Ishikawa (cell line): ENCODE data around the gene FBXL22.

Source experiments
- CEBPB ChIP-seq: IDR thresholded peaks from 2 replicates; pipeline ENCODE4 v1.6.1; 2012
- CREB1 ChIP-seq: IDR thresholded peaks from 2 replicates; pipeline ENCODE4 v1.6.1; 2012; ENCODE audit warnings: low read depth
- EGR1 ChIP-seq: IDR thresholded peaks from 2 replicates; pipeline ENCODE4 v1.6.1; 2012
- EP300 ChIP-seq: IDR thresholded peaks from 2 replicates; pipeline ENCODE4 v1.6.1; 2012; ENCODE audit warnings: borderline replicate concordance
- FOXM1 ChIP-seq: IDR thresholded peaks from 2 replicates; pipeline ENCODE4 v1.6.1; 2012; ENCODE audit warnings: low read depth, borderline replicate concordance
- NFIC ChIP-seq: IDR thresholded peaks from 2 replicates; pipeline ENCODE4 v1.6.1; 2012
- RAD21 ChIP-seq: IDR thresholded peaks from 2 replicates; pipeline ENCODE4 v1.6.1; 2012; ENCODE audit warnings: low read depth
- TAF1 ChIP-seq: IDR thresholded peaks from 2 replicates; pipeline ENCODE4 v1.6.1; 2012; ENCODE audit warnings: low read depth, mild to moderate bottlenecking
- TCF12 ChIP-seq: IDR thresholded peaks from 2 replicates; pipeline ENCODE4 v1.6.1; 2012; ENCODE audit warnings: low read depth
- TEAD4 ChIP-seq: IDR thresholded peaks from 2 replicates; pipeline ENCODE4 v1.6.1; 2012
- YY1 ChIP-seq: IDR thresholded peaks from 2 replicates; pipeline ENCODE4 v1.6.1; 2012; ENCODE audit warnings: low read depth
- ZBTB7A ChIP-seq: IDR thresholded peaks from 2 replicates; pipeline ENCODE4 v1.6.1; 2012; ENCODE audit warnings: low read depth
- TF ChIP-seq, protein P1 (sequence below): IDR thresholded peaks from 2 replicates; pipeline ENCODE4 v1.6.1; 2012
- TF ChIP-seq, protein P2 (sequence below): IDR thresholded peaks from 2 replicates; pipeline ENCODE4 v1.6.1; 2012
- TF ChIP-seq, protein P3 (sequence below): IDR thresholded peaks from 2 replicates; pipeline ENCODE4 v1.6.1; 2012; ENCODE audit warnings: low read depth, mild to moderate bottlenecking

Gene FBXL22

DNA sequence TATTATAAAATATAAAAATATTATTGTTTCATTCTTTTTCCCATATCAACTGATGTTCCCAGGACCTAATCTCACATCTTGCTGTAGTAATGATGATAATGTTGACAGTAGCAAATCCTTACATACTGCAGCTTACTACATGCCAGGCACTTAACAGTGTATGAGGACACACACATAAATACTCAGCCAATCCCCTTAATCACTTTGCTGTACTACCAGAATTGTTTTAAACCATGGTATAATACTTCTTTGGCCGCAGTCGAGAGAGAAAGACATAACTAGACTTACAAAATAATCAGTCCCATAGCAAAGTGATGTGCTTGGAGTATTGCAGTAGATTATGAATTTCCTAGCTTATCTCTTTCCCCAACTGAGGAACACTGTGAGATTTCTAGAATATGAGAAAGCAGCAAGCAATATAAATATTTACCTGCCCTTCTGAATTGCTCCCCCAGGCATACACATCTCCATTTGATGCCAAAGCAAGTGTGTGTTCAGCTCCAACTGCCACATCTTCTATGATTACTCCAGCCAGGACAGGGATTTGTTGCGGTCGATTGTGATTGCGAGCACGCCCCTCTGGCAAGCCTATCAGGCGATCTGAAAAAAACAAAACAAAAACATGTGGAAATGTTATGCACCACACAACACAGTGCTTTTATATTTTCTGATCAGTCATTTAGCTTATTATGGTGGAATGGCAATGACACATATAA is 33.0 kb downstream of the FBXL22 start:
- no peak for TF ChIP-seq EP300
- no peak for TF ChIP-seq CEBPB

DNA sequence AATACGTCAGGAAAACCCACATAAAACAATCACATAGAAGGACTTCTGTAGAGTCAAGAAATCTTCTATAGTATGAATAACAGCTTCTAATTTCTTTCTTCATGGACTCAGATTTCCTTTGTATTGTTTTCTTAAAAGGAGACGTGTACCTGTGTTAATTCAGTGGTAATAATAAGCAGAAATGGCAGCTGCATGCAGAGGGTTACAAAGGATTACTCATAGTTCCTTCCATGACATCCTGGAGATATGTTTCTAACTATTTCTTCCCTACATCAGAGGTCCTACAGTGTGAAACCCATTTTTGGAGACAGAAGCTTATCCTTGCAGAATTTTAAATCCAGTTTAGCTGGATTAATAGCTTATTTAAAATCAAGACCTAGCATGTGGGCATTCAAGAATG is 36.1 kb downstream of the FBXL22 start:
- TF ChIP-seq ZBTB7A = no peak
- no peak for TF ChIP-seq NFIC
- TF ChIP-seq TCF12 = no peak
- TF ChIP-seq TEAD4 = no peak

DNA sequence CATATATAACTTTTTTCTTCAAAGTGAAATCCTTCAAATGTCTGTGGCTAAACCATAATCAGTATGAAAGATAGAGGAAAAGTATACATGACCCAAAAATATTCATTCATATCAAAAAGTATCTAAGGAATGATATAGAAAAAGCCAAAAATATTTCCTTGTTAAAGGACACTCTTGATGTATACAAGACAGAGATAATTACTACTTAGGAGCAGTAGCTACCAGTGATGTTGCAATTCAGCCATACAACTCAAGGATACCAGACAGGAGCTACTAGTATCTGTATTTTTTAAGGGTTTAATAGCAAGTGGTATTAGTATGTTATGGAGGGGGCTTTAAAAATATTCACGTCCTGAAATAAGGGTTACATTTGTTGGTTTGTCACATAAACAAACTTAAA is 37.0 kb downstream of the FBXL22 start:
- TF ChIP-seq, protein P1, sequence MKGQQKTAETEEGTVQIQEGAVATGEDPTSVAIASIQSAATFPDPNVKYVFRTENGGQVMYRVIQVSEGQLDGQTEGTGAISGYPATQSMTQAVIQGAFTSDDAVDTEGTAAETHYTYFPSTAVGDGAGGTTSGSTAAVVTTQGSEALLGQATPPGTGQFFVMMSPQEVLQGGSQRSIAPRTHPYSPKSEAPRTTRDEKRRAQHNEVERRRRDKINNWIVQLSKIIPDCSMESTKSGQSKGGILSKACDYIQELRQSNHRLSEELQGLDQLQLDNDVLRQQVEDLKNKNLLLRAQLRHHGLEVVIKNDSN = no peak
- TF ChIP-seq RAD21 = no peak
- no peak for TF ChIP-seq TCF12
- TF ChIP-seq, protein P2, sequence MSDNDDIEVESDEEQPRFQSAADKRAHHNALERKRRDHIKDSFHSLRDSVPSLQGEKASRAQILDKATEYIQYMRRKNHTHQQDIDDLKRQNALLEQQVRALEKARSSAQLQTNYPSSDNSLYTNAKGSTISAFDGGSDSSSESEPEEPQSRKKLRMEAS = no peak
- TF ChIP-seq TAF1 = no peak
- TF ChIP-seq, protein P3, sequence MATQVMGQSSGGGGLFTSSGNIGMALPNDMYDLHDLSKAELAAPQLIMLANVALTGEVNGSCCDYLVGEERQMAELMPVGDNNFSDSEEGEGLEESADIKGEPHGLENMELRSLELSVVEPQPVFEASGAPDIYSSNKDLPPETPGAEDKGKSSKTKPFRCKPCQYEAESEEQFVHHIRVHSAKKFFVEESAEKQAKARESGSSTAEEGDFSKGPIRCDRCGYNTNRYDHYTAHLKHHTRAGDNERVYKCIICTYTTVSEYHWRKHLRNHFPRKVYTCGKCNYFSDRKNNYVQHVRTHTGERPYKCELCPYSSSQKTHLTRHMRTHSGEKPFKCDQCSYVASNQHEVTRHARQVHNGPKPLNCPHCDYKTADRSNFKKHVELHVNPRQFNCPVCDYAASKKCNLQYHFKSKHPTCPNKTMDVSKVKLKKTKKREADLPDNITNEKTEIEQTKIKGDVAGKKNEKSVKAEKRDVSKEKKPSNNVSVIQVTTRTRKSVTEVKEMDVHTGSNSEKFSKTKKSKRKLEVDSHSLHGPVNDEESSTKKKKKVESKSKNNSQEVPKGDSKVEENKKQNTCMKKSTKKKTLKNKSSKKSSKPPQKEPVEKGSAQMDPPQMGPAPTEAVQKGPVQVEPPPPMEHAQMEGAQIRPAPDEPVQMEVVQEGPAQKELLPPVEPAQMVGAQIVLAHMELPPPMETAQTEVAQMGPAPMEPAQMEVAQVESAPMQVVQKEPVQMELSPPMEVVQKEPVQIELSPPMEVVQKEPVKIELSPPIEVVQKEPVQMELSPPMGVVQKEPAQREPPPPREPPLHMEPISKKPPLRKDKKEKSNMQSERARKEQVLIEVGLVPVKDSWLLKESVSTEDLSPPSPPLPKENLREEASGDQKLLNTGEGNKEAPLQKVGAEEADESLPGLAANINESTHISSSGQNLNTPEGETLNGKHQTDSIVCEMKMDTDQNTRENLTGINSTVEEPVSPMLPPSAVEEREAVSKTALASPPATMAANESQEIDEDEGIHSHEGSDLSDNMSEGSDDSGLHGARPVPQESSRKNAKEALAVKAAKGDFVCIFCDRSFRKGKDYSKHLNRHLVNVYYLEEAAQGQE = no peak
- TF ChIP-seq CEBPB = no peak
- no peak for TF ChIP-seq EGR1
- TF ChIP-seq YY1 = no peak
- TF ChIP-seq FOXM1 = no peak
- no peak for TF ChIP-seq EP300
- TF ChIP-seq ZBTB7A = no peak
- TF ChIP-seq TEAD4 = no peak

DNA sequence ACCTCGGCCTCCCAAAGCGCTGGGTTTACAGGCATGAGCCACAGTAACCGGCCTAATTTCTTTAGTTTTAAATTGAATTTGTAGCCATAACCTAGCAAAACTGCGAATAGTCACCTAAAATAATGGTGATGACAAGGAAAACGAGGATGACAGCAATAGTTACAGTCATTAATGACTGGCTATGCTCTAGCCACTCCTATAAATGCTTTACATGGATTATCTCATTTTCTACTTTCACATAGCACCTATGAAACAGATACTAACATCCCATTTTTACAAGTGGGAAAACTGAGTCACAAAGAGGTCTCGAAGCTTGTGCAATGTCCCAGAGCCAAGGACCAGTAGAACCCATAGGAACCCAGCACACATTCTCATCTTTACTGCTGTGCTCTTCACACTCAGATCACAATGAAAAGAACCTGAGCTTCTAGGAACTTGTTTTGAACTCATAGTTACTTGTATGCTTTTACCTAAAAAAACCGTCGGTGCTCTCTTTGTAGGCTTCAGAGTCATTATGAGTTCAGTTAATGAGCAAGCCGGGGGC is 39.4 kb downstream of the FBXL22 start:
- TF ChIP-seq TCF12 (no peak), CREB1 (no peak), CEBPB (no peak), YY1 (no peak), ZBTB7A (no peak), TEAD4 (no peak), FOXM1 (no peak), EGR1 (no peak), NFIC (no peak), EP300 (no peak)
- TF ChIP-seq, protein P1 = no peak
- TF ChIP-seq, protein P2 = no peak

DNA sequence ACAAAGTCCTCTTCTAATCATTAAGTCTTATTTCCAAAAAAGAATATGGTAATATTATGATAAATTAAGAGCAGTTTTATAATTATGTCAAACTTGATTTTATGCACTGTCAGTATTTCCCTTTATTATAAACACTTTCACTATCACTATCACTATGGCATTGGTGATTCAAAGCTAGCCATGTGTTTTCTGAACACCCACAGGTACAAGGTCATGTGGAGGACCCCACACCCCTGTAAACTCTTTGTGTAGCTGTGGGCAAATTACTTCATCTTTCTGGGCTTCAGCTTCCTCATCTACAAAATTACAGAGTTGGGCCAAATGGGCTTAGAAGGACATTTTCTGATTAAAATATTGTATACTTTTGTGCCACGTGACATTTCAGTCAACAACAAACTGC is 41.7 kb downstream of the FBXL22 start:
- TF ChIP-seq, protein P3 = no peak
- no peak for TF ChIP-seq EGR1
- no peak for TF ChIP-seq TEAD4
- no peak for TF ChIP-seq ZBTB7A
- TF ChIP-seq NFIC = no peak
- TF ChIP-seq, protein P2 = no peak
- TF ChIP-seq, protein P1 = no peak
- TF ChIP-seq YY1 = no peak
- no peak for TF ChIP-seq TCF12
- TF ChIP-seq TAF1 = no peak
- TF ChIP-seq FOXM1 = no peak
- TF ChIP-seq CREB1 = no peak
- TF ChIP-seq RAD21 = no peak
- no peak for TF ChIP-seq CEBPB

DNA sequence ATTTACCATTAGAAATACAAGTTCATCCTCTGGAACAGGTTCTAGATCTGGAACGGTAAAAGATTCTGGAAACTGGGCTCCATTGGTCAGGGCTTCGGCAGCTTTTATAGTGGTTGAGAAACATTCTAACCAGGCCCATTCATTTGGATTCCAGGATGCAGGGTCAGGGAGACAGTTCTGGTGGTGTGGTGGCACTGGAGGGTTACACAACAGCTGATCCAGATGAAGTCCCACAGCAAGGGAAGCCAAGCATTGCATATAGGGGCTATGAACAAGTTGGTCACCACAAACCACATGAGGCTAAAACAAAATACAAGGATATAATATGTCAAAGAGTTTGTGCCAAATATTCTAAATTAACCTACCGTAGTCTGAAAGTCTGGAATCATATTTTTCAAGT is 43.0 kb downstream of the FBXL22 start:
- TF ChIP-seq NFIC (no peak), CREB1 (no peak)
- TF ChIP-seq, protein P1 = no peak
- TF ChIP-seq, protein P2 = no peak
